GM12878 (cell line): ENCODE data around the gene PHACTR1. TPM values are rescaled to one million over a fixed set of nuclear protein-coding genes. Genes with fewer than 3 reads are reported as not detected.

ENCODE experiments used
- ATAC-seq: fragments of 200-7000 bp; cut with Tn5 transposase; 3 replicates; pipeline ENCODE4 v1.9.1; 2020; ENCODE audit warnings: mild to moderate bottlenecking, moderate library complexity
- BruUV-seq: library from RNA; stranded (reverse); fragments of 400-500 nt; replicated peaks from 2 replicates; lab custom pipeline; 2021; lab: Mats Ljungman, UMichigan
- CTCF ChIA-PET: fragments of 300-600 bp; sonication (Branson Sonifier 250); formaldehyde crosslinking; extraction: SDS; loops from one replicate; lab custom pipeline; 2021; ENCODE audit warnings: inconsistent platforms; lab: Yijun Ruan, JAX
- POLR2A ChIA-PET: fragments of 350-600 bp; formaldehyde crosslinking; extraction: SDS; loops from one replicate; lab custom pipeline; 2021; ENCODE audit warnings: inconsistent platforms; lab: Charles Lee
- RAD21 ChIA-PET: fragments of 300-600 bp; sonication (Branson Sonifier 250); formaldehyde crosslinking; loops from one replicate; lab custom pipeline; 2023; ENCODE audit warnings: antibody characterized with exemption; ENCODE audit not compliant: unreplicated experiment; lab: Charles Lee
- SMC1A ChIA-PET: fragments of 300-600 bp; sonication (Branson Sonifier 250); formaldehyde crosslinking; loops from one replicate; lab custom pipeline; 2023; ENCODE audit not compliant: unreplicated experiment, uncharacterized antibody; lab: Charles Lee
- DNase-seq: peaks from one replicate; pipeline ENCODE4 v3.0.0-alpha.2; 2011; ENCODE audit warnings: low read depth, low spot score
- FAIRE-seq: peaks from 3 replicates; lab custom pipeline; 2011; peaks lifted over from hg19 to GRCh38; lab: Jason Lieb, UNC
- H2AFZ ChIP-seq: 2 replicates; pipeline ENCODE4 v1.6.0; 2011; ENCODE audit warnings: low read depth, low read length, control low read depth; ENCODE audit not compliant: control insufficient read depth
- H3K27ac ChIP-seq: 2 replicates; pipeline ENCODE4 v1.5.1; 2011; ENCODE audit warnings: control low read depth; ENCODE audit not compliant: control insufficient read depth, insufficient read depth
- H3K27me3 ChIP-seq, 2 experiments: replicated peaks in 1 of 2; 2 replicates each; pipeline versions ENCODE4 v1.6.0 to v1.6.1; 2011; ENCODE audit warnings: low read length in 1 of 2; ENCODE audit not compliant: control insufficient read depth in 2 of 2, insufficient read depth in 2 of 2
- H3K36me3 ChIP-seq, 2 experiments: 2 replicates each; pipeline ENCODE4 v1.5.1; 2011; ENCODE audit warnings: low read length in 1 of 2; ENCODE audit not compliant: control insufficient read depth in 2 of 2, insufficient read depth in 2 of 2
- H3K4me1 ChIP-seq: 2 replicates; pipeline ENCODE4 v1.6.1; 2011; ENCODE audit warnings: mild to moderate bottlenecking, low read length, moderate library complexity, mixed read lengths; ENCODE audit not compliant: control insufficient read depth, insufficient read depth
- H3K4me2 ChIP-seq: 2 replicates; pipeline ENCODE4 v1.6.0; 2011; ENCODE audit warnings: control low read depth; ENCODE audit not compliant: control insufficient read depth, insufficient read depth
- H3K4me3 ChIP-seq: fragments of 200-600 bp; sonication (generic); 2 replicates; pipeline ENCODE4 v1.5.1; 2016
- H3K79me2 ChIP-seq: 2 replicates; pipeline ENCODE4 v1.6.0; 2011; ENCODE audit warnings: low read length; ENCODE audit not compliant: control insufficient read depth, insufficient read depth
- H3K9ac ChIP-seq: 2 replicates; pipeline ENCODE4 v1.8.0; 2011; ENCODE audit warnings: low read length, control low read depth, mixed read lengths; ENCODE audit not compliant: control insufficient read depth, insufficient read depth
- H3K9me3 ChIP-seq: replicated peaks from 3 replicates; pipeline ENCODE4 v1.5.1; 2011; ENCODE audit warnings: mild to moderate bottlenecking, low read length; ENCODE audit not compliant: control insufficient read depth, insufficient read depth
- H4K20me1 ChIP-seq: 2 replicates; pipeline ENCODE4 v1.6.0; 2011; ENCODE audit not compliant: control insufficient read depth, insufficient read depth
- EED ChIP-seq: sonication (generic); IDR thresholded peaks from 2 replicates; pipeline ENCODE4 v1.6.1; 2016; ENCODE audit warnings: antibody characterized with exemption, low read depth
- EGR1 ChIP-seq, 2 experiments: IDR thresholded peaks; 1 replicate in 1 of 2; 2 replicates in 1 of 2; pipeline ENCODE4 v1.6.1; 2011 to 2012; ENCODE audit warnings: low read depth in 2 of 2, low read length in 2 of 2, borderline replicate concordance in 1 of 2, mild to moderate bottlenecking in 1 of 2, moderate library complexity in 1 of 2
- GATAD2B ChIP-seq: fragments of 450-650 bp; conservative IDR thresholded peaks from 2 replicates; pipeline ENCODE4 v1.6.1; 2017; ENCODE audit warnings: low read depth, mild to moderate bottlenecking, moderate library complexity
- MTA2 ChIP-seq: fragments of 450-650 bp; IDR thresholded peaks from 2 replicates; pipeline ENCODE4 v1.6.1; 2016; ENCODE audit warnings: low read depth, mild to moderate bottlenecking, moderate library complexity
- NBN ChIP-seq: fragments of 450-650 bp; IDR thresholded peaks from 2 replicates; pipeline ENCODE4 v1.6.1; 2016
- RAD51 ChIP-seq: fragments of 450-650 bp; IDR thresholded peaks from 2 replicates; pipeline ENCODE4 v1.6.1; 2016; ENCODE audit warnings: moderate library complexity, mild to moderate bottlenecking, inconsistent platforms
- SP1 ChIP-seq: IDR thresholded peaks from one replicate; pipeline ENCODE4 v1.6.1; 2011; ENCODE audit warnings: low read depth, low read length
- WGBS: methylation state at CpG from one replicate; pipeline ENCODE4 v1.1.6; 2016; ENCODE audit warnings: low lambda C conversion rate; ENCODE audit not compliant: insufficient replicate concordance, insufficient coverage; ENCODE audit errors: missing lambda C conversion rate; 5-methylcytosine and 5-hydroxymethylcytosine counted together
- in situ Hi-C: fragments of 300-500 bp; cut with MboI; formaldehyde crosslinking; loops from 9 replicates; pipeline ENCODE4 v1.14.3; 2018; ENCODE audit warnings: mixed read lengths
- intact Hi-C: fragments of 100-400 bp; cut with micrococcal nuclease; formaldehyde crosslinking; loops from one replicate; pipeline ENCODE4 v1.14.2; 2022; ENCODE audit not compliant: unreplicated experiment
- polyA plus RNA-seq, 11 experiments: library from polyadenylated mRNA; depleted of rRNA in 4 of 11; unstranded in 6 of 11; stranded (reverse) in 5 of 11; fragments of >200 nt; fragmentation: Nextera tagmentation in 4 of 11; fragmentation: Illumina TruSeq in 1 of 11; extraction: Ambion mirVana in 4 of 11; extraction: Trizol in 1 of 11; gene quantifications; 1 replicate in 1 of 11; 2 replicates in 10 of 11; pipeline versions ENCODE4 v1.2.1 to v1.2.3, GENCODE V29; 2011 to 2016; ENCODE audit warnings: inconsistent platforms in 2 of 11, missing spikeins in 2 of 11, low read depth in 1 of 11
- total RNA-seq, 4 experiments: library from RNA; depleted of rRNA in 3 of 4; stranded (reverse); fragments of >200 nt in 3 of 4; fragmentation: Illumina TruSeq in 1 of 4; extraction: Trizol in 1 of 4; gene quantifications; 2 replicates each; pipeline versions ENCODE4 v1.2.1 to v1.2.3, GENCODE V29; 2013 to 2021
- TF ChIP-seq, protein P1 (sequence below): fragments of 150-350 bp; IDR thresholded peaks from 2 replicates; pipeline ENCODE4 v1.6.1; 2014; ENCODE audit warnings: mild to moderate bottlenecking, low read depth, low read length
- TF ChIP-seq, protein P2 (sequence below): fragments of 450-650 bp; formaldehyde crosslinking; IDR thresholded peaks from 2 replicates; pipeline ENCODE4 v1.4.0; 2020; ENCODE audit warnings: mild to moderate bottlenecking, moderate library complexity
- TF ChIP-seq, protein P3 (sequence below): IDR thresholded peaks from 2 replicates; pipeline ENCODE4 v1.6.1; 2011; ENCODE audit warnings: borderline replicate concordance, low read depth, mild to moderate bottlenecking, moderate library complexity, low read length; ENCODE audit not compliant: insufficient read depth, poor library complexity, severe bottlenecking

PHACTR1 gene
- total and polyA plus RNA-seq, 10 of the 15 experiments (the other 5 are each of a cell fraction or from before 2014, with no cell fraction given) = 34.2 to 94.6 (median 62.3) TPM

DNA sequence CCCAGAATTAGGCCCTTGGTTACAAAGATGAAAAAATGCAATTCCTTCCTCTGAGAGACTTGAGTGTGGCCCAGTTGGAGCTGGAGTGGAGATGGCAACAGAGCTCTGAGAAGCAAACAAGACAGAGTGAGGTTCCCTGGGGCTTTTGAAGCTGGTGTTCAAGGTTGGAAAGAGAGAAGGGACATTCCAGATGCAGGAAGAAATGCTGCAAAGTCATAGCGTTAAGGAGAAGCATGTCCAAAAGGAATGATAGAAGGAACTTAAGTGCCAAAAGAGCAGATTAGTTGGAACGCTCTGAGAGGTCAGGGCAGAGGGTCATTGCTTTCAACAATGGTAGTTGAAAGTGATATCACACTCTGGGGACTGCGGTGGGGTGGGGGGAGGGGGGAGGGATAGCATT, 360.0 kb downstream of the PHACTR1 start:
- ChIA-PET POLR2A (no interaction called here), RAD21 (no interaction called here), SMC1A (no interaction called here), CTCF (no interaction called here)
- Histone ChIP-seq H3K9ac (no peak overlapping the region), H3K4me3 (no peak overlapping the region), H3K36me3 (no peaks in the 10 kb centered on the region), H3K9me3 (no peaks in the 10 kb centered on the region), H3K27ac (no peak overlapping the region), H4K20me1 (no peaks in the 10 kb centered on the region), H3K79me2 (no peaks in the 10 kb centered on the region), H2AFZ (no peak overlapping the region), H3K27me3 (no peaks in the 10 kb centered on the region; a peak in 1 of 4 replicates), H3K4me2 (no peak overlapping the region), H3K4me1 (no peaks in the 10 kb centered on the region)
- FAIRE-seq = no peak
- no peak for DNase-seq
- intact Hi-C loops (no loop called here), in situ Hi-C loops (no loop called here)
- 50% methylated on average over 2 of the region's 3 CpGs for WGBS
- TF ChIP-seq, protein P1, sequence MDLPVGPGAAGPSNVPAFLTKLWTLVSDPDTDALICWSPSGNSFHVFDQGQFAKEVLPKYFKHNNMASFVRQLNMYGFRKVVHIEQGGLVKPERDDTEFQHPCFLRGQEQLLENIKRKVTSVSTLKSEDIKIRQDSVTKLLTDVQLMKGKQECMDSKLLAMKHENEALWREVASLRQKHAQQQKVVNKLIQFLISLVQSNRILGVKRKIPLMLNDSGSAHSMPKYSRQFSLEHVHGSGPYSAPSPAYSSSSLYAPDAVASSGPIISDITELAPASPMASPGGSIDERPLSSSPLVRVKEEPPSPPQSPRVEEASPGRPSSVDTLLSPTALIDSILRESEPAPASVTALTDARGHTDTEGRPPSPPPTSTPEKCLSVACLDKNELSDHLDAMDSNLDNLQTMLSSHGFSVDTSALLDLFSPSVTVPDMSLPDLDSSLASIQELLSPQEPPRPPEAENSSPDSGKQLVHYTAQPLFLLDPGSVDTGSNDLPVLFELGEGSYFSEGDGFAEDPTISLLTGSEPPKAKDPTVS = no peak
- no peak for TF ChIP-seq NBN
- BruUV-seq = no TSS peak
- no peak for ATAC-seq

DNA sequence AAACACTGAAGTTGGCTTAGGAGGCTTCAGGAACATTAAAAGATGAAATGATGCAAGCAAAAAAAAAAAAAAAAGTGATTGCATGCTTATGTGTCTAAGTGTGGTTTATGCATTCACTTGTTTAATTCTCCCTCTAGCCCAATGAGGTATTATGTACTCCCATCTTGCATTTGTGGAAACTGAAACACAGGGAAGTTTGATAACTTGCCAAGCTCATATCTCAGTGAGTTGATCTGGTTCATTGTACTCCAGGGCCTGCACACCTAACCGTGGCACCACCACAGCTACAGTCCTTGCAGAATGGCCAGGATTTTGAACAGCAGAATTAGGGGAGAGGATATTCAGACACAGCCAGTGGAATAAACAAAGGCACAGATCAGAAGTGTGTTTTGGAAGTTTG, 360.6 kb downstream of the PHACTR1 start:
- ChIA-PET POLR2A (no interaction called here), RAD21 (no interaction called here), CTCF (interaction anchor here (0.7 kb wide), 1 partner anchor 15 kb away, joined by 3 read pairs; no protein-coding TSS in a partner anchor), SMC1A (no interaction called here)
- Histone ChIP-seq H3K27me3 (no peaks in the 10 kb centered on the region; a peak in 1 of 4 replicates), H3K4me2 (no peak overlapping the region), H3K36me3 (no peaks in the 10 kb centered on the region), H3K4me3 (no peak overlapping the region), H2AFZ (no peak overlapping the region), H3K4me1 (no peaks in the 10 kb centered on the region), H4K20me1 (no peaks in the 10 kb centered on the region), H3K79me2 (no peaks in the 10 kb centered on the region), H3K9me3 (no peaks in the 10 kb centered on the region), H3K9ac (no peak overlapping the region), H3K27ac (no peak overlapping the region)
- no TSS peak for BruUV-seq
- DNase-seq (no peak), FAIRE-seq (no peak), ATAC-seq (no peak)
- 0% methylated on average over 1 of the region's 1 CpG for WGBS
- intact Hi-C loops = no loop called here
- in situ Hi-C loops = no loop called here
- TF ChIP-seq MTA2 (no peak), EGR1 (IDR thresholded peaks at IDR 0.05; ENCODE audit: borderline replicate concordance in 1 of 2, low read depth in 2 of 2, low read length in 2 of 2) (no peak), SP1 (no peak), GATAD2B (no peak), EED (no peak), RAD51 (no peak)
- TF ChIP-seq, protein P2, sequence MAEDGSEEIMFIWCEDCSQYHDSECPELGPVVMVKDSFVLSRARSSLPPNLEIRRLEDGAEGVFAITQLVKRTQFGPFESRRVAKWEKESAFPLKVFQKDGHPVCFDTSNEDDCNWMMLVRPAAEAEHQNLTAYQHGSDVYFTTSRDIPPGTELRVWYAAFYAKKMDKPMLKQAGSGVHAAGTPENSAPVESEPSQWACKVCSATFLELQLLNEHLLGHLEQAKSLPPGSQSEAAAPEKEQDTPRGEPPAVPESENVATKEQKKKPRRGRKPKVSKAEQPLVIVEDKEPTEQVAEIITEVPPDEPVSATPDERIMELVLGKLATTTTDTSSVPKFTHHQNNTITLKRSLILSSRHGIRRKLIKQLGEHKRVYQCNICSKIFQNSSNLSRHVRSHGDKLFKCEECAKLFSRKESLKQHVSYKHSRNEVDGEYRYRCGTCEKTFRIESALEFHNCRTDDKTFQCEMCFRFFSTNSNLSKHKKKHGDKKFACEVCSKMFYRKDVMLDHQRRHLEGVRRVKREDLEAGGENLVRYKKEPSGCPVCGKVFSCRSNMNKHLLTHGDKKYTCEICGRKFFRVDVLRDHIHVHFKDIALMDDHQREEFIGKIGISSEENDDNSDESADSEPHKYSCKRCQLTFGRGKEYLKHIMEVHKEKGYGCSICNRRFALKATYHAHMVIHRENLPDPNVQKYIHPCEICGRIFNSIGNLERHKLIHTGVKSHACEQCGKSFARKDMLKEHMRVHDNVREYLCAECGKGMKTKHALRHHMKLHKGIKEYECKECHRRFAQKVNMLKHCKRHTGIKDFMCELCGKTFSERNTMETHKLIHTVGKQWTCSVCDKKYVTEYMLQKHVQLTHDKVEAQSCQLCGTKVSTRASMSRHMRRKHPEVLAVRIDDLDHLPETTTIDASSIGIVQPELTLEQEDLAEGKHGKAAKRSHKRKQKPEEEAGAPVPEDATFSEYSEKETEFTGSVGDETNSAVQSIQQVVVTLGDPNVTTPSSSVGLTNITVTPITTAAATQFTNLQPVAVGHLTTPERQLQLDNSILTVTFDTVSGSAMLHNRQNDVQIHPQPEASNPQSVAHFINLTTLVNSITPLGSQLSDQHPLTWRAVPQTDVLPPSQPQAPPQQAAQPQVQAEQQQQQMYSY (CRISPR knock-in tag) = no peak
- TF ChIP-seq, protein P3, sequence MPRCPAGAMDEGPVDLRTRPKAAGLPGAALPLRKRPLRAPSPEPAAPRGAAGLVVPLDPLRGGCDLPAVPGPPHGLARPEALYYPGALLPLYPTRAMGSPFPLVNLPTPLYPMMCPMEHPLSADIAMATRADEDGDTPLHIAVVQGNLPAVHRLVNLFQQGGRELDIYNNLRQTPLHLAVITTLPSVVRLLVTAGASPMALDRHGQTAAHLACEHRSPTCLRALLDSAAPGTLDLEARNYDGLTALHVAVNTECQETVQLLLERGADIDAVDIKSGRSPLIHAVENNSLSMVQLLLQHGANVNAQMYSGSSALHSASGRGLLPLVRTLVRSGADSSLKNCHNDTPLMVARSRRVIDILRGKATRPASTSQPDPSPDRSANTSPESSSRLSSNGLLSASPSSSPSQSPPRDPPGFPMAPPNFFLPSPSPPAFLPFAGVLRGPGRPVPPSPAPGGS = no peak
